ENCODE measurements around the gene DDTL.
"Not testable (repeated sequence)": the region's sequence is repeated elsewhere in the genome, so short reads cannot be mapped to it uniquely, and the experiment has no call there.

- TF ChIP-seq, protein P1, sequence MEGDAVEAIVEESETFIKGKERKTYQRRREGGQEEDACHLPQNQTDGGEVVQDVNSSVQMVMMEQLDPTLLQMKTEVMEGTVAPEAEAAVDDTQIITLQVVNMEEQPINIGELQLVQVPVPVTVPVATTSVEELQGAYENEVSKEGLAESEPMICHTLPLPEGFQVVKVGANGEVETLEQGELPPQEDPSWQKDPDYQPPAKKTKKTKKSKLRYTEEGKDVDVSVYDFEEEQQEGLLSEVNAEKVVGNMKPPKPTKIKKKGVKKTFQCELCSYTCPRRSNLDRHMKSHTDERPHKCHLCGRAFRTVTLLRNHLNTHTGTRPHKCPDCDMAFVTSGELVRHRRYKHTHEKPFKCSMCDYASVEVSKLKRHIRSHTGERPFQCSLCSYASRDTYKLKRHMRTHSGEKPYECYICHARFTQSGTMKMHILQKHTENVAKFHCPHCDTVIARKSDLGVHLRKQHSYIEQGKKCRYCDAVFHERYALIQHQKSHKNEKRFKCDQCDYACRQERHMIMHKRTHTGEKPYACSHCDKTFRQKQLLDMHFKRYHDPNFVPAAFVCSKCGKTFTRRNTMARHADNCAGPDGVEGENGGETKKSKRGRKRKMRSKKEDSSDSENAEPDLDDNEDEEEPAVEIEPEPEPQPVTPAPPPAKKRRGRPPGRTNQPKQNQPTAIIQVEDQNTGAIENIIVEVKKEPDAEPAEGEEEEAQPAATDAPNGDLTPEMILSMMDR (IDR thresholded peaks at IDR 0.05; ENCODE audit: low read depth, low read length), result not testable (repeated sequence)
- not testable (repeated sequence) for TF ChIP-seq POLR2A (IDR thresholded peaks at IDR 0.05; ENCODE audit: extremely low read depth, insufficient read length); MAX (IDR thresholded peaks at IDR 0.05; ENCODE audit: low read depth, low read length)
Measured at GRCh38 chr22:23986089-23986488, 19.4 kb downstream of the DDTL start.

All from NB4 (cell line).